Measurements from ENCODE around the gene S100A11.

DNA sequence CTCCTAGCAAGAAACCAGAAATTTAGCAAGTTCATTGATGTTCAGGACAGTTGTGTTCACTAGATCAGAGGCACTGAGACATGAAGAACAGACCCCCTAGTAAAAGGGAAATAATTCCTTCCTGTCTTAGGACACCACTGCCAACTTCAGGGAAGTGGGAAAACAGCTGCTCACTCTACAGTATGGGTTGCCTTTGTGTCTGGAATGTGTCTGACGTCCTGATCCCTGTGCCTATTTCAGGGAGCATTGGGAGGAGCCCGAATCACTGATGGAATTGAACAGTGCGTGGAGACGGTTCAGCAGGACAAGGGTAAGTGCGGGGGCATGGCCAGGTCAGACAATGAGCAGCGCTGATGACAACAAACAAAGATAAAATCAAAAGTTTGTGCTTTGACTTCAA is 21.0 kb downstream of the S100A11 start:
- TF ChIP-seq POLR2A (IDR thresholded peaks at IDR 0.05) (no peak), EP300 (IDR thresholded peaks at IDR 0.05) (no peak)
- TF ChIP-seq, protein P1, sequence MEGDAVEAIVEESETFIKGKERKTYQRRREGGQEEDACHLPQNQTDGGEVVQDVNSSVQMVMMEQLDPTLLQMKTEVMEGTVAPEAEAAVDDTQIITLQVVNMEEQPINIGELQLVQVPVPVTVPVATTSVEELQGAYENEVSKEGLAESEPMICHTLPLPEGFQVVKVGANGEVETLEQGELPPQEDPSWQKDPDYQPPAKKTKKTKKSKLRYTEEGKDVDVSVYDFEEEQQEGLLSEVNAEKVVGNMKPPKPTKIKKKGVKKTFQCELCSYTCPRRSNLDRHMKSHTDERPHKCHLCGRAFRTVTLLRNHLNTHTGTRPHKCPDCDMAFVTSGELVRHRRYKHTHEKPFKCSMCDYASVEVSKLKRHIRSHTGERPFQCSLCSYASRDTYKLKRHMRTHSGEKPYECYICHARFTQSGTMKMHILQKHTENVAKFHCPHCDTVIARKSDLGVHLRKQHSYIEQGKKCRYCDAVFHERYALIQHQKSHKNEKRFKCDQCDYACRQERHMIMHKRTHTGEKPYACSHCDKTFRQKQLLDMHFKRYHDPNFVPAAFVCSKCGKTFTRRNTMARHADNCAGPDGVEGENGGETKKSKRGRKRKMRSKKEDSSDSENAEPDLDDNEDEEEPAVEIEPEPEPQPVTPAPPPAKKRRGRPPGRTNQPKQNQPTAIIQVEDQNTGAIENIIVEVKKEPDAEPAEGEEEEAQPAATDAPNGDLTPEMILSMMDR (IDR thresholded peaks at IDR 0.05), result no peak

Data from ovary (tissue), 3 donors.